GM12878 (cell line): Measurements from ENCODE around the gene UBAC2. TPM values are rescaled to one million over a fixed set of nuclear protein-coding genes. Genes with fewer than 3 reads are reported as not detected.
A peak's percentile ranks its signal among the peaks of the same experiment; 100 is the strongest.

ENCODE experiments used
- ATAC-seq: fragments of 200-7000 bp; cut with Tn5 transposase; 3 replicates; pipeline ENCODE4 v1.9.1; 2020; ENCODE audit warnings: mild to moderate bottlenecking, moderate library complexity
- BruUV-seq: library from RNA; stranded (reverse); fragments of 400-500 nt; replicated peaks from 2 replicates; lab custom pipeline; 2021; lab: Mats Ljungman, UMichigan
- CTCF ChIA-PET: fragments of 300-600 bp; sonication (Branson Sonifier 250); formaldehyde crosslinking; extraction: SDS; loops from one replicate; lab custom pipeline; 2021; ENCODE audit warnings: inconsistent platforms; lab: Yijun Ruan, JAX
- POLR2A ChIA-PET: fragments of 350-600 bp; formaldehyde crosslinking; extraction: SDS; loops from one replicate; lab custom pipeline; 2021; ENCODE audit warnings: inconsistent platforms; lab: Charles Lee
- RAD21 ChIA-PET: fragments of 300-600 bp; sonication (Branson Sonifier 250); formaldehyde crosslinking; loops from one replicate; lab custom pipeline; 2023; ENCODE audit warnings: antibody characterized with exemption; ENCODE audit not compliant: unreplicated experiment; lab: Charles Lee
- SMC1A ChIA-PET: fragments of 300-600 bp; sonication (Branson Sonifier 250); formaldehyde crosslinking; loops from one replicate; lab custom pipeline; 2023; ENCODE audit not compliant: unreplicated experiment, uncharacterized antibody; lab: Charles Lee
- DNase-seq: peaks from one replicate; pipeline ENCODE4 v3.0.0-alpha.2; 2011; ENCODE audit warnings: low read depth, low spot score
- FAIRE-seq: peaks from 3 replicates; lab custom pipeline; 2011; peaks lifted over from hg19 to GRCh38; lab: Jason Lieb, UNC
- H2AFZ ChIP-seq: 2 replicates; pipeline ENCODE4 v1.6.0; 2011; ENCODE audit warnings: low read depth, low read length, control low read depth; ENCODE audit not compliant: control insufficient read depth
- H3K27ac ChIP-seq: 2 replicates; pipeline ENCODE4 v1.5.1; 2011; ENCODE audit warnings: control low read depth; ENCODE audit not compliant: control insufficient read depth, insufficient read depth
- H3K27me3 ChIP-seq, 2 experiments: replicated peaks in 1 of 2; 2 replicates each; pipeline versions ENCODE4 v1.6.0 to v1.6.1; 2011; ENCODE audit warnings: low read length in 1 of 2; ENCODE audit not compliant: control insufficient read depth in 2 of 2, insufficient read depth in 2 of 2
- H3K36me3 ChIP-seq, 2 experiments: 2 replicates each; pipeline ENCODE4 v1.5.1; 2011; ENCODE audit warnings: low read length in 1 of 2; ENCODE audit not compliant: control insufficient read depth in 2 of 2, insufficient read depth in 2 of 2
- H3K4me1 ChIP-seq: 2 replicates; pipeline ENCODE4 v1.6.1; 2011; ENCODE audit warnings: mild to moderate bottlenecking, low read length, moderate library complexity, mixed read lengths; ENCODE audit not compliant: control insufficient read depth, insufficient read depth
- H3K4me2 ChIP-seq: 2 replicates; pipeline ENCODE4 v1.6.0; 2011; ENCODE audit warnings: control low read depth; ENCODE audit not compliant: control insufficient read depth, insufficient read depth
- H3K4me3 ChIP-seq: fragments of 200-600 bp; sonication (generic); 2 replicates; pipeline ENCODE4 v1.5.1; 2016
- H3K79me2 ChIP-seq: 2 replicates; pipeline ENCODE4 v1.6.0; 2011; ENCODE audit warnings: low read length; ENCODE audit not compliant: control insufficient read depth, insufficient read depth
- H3K9ac ChIP-seq: 2 replicates; pipeline ENCODE4 v1.8.0; 2011; ENCODE audit warnings: low read length, control low read depth, mixed read lengths; ENCODE audit not compliant: control insufficient read depth, insufficient read depth
- H3K9me3 ChIP-seq: replicated peaks from 3 replicates; pipeline ENCODE4 v1.5.1; 2011; ENCODE audit warnings: mild to moderate bottlenecking, low read length; ENCODE audit not compliant: control insufficient read depth, insufficient read depth
- H4K20me1 ChIP-seq: 2 replicates; pipeline ENCODE4 v1.6.0; 2011; ENCODE audit not compliant: control insufficient read depth, insufficient read depth
- BACH1 ChIP-seq: fragments of 450-650 bp; IDR thresholded peaks from 2 replicates; pipeline ENCODE4 v1.6.1; 2017; ENCODE audit warnings: mild to moderate bottlenecking, borderline replicate concordance
- BHLHE40 ChIP-seq, 2 experiments: fragments of 450-650 bp in 1 of 2; IDR thresholded peaks; 2 replicates each; pipeline ENCODE4 v1.6.1; 2011 to 2017; ENCODE audit warnings: low read depth in 2 of 2, borderline replicate concordance in 1 of 2, improper control_type of control experiment in 1 of 2, low read length in 1 of 2, mild to moderate bottlenecking in 1 of 2
- CHD1 ChIP-seq: IDR thresholded peaks from 2 replicates; pipeline ENCODE4 v1.6.1; 2012; ENCODE audit warnings: low read depth, low read length, improper control_type of control experiment
- DPF2 ChIP-seq: fragments of 450-650 bp; IDR thresholded peaks from 2 replicates; pipeline ENCODE4 v1.6.1; 2017; ENCODE audit warnings: mild to moderate bottlenecking
- HDAC6 ChIP-seq: fragments of 200-600 bp; sonication (generic); IDR thresholded peaks from one replicate; pipeline ENCODE4 v1.8.0; 2017; ENCODE audit warnings: antibody characterized with exemption; ENCODE audit not compliant: unreplicated experiment
- IKZF2 ChIP-seq, 2 experiments: fragments of 450-650 bp; IDR thresholded peaks; 2 replicates each; pipeline ENCODE4 v1.6.1; 2017; ENCODE audit warnings: mild to moderate bottlenecking in 2 of 2, moderate library complexity in 2 of 2
- LARP7 ChIP-seq: fragments of 450-650 bp; IDR thresholded peaks from 2 replicates; pipeline ENCODE4 v1.6.1; 2017; ENCODE audit warnings: mild to moderate bottlenecking
- MEF2A ChIP-seq: IDR thresholded peaks from 2 replicates; pipeline ENCODE4 v1.6.1; 2011; ENCODE audit warnings: low read depth, mild to moderate bottlenecking, low read length, moderate library complexity; ENCODE audit not compliant: insufficient read depth
- NFXL1 ChIP-seq: fragments of 450-650 bp; IDR thresholded peaks from 2 replicates; pipeline ENCODE4 v1.6.1; 2017; ENCODE audit warnings: antibody characterized with exemption, mild to moderate bottlenecking, borderline replicate concordance
- NKRF ChIP-seq: fragments of 450-650 bp; conservative IDR thresholded peaks from 2 replicates; pipeline ENCODE4 v1.6.1; 2017; ENCODE audit warnings: mild to moderate bottlenecking, moderate library complexity
- NR2C1 ChIP-seq: fragments of 450-650 bp; IDR thresholded peaks from 2 replicates; pipeline ENCODE4 v1.6.1; 2017; ENCODE audit warnings: antibody characterized with exemption, mild to moderate bottlenecking, moderate library complexity
- PKNOX1 ChIP-seq: fragments of 450-650 bp; IDR thresholded peaks from 2 replicates; pipeline ENCODE4 v1.6.1; 2016; ENCODE audit warnings: mild to moderate bottlenecking
- POLR2A ChIP-seq: IDR thresholded peaks from 2 replicates; pipeline ENCODE4 v1.6.1; 2011; ENCODE audit warnings: low read depth, mild to moderate bottlenecking, low read length
- SIX5 ChIP-seq: IDR thresholded peaks from 2 replicates; pipeline ENCODE4 v1.6.1; 2011; ENCODE audit warnings: mild to moderate bottlenecking, low read depth, low read length, moderate library complexity; ENCODE audit not compliant: severe bottlenecking
- SUZ12 ChIP-seq: fragments of 200-600 bp; sonication (generic); IDR thresholded peaks from one replicate; pipeline ENCODE4 v1.6.1; 2018; ENCODE audit warnings: antibody characterized with exemption, mild to moderate bottlenecking; ENCODE audit not compliant: unreplicated experiment
- YBX1 ChIP-seq: fragments of 450-650 bp; IDR thresholded peaks from 2 replicates; pipeline ENCODE4 v1.6.1; 2016; ENCODE audit warnings: antibody characterized with exemption
- ZNF207 ChIP-seq: fragments of 450-650 bp; IDR thresholded peaks from 2 replicates; pipeline ENCODE4 v1.6.1; 2014; ENCODE audit warnings: antibody characterized with exemption, mild to moderate bottlenecking, borderline replicate concordance
- ZNF592 ChIP-seq: fragments of 450-650 bp; IDR thresholded peaks from 2 replicates; pipeline ENCODE4 v1.6.1; 2017; ENCODE audit warnings: mild to moderate bottlenecking, moderate library complexity
- WGBS: methylation state at CpG from one replicate; pipeline ENCODE4 v1.1.6; 2016; ENCODE audit warnings: low lambda C conversion rate; ENCODE audit not compliant: insufficient replicate concordance, insufficient coverage; ENCODE audit errors: missing lambda C conversion rate; 5-methylcytosine and 5-hydroxymethylcytosine counted together
- in situ Hi-C: fragments of 300-500 bp; cut with MboI; formaldehyde crosslinking; loops from 9 replicates; pipeline ENCODE4 v1.14.3; 2018; ENCODE audit warnings: mixed read lengths
- intact Hi-C: fragments of 100-400 bp; cut with micrococcal nuclease; formaldehyde crosslinking; loops from one replicate; pipeline ENCODE4 v1.14.2; 2022; ENCODE audit not compliant: unreplicated experiment
- polyA plus RNA-seq, 11 experiments: library from polyadenylated mRNA; depleted of rRNA in 4 of 11; unstranded in 6 of 11; stranded (reverse) in 5 of 11; fragments of >200 nt; fragmentation: Nextera tagmentation in 4 of 11; fragmentation: Illumina TruSeq in 1 of 11; extraction: Ambion mirVana in 4 of 11; extraction: Trizol in 1 of 11; gene quantifications; 1 replicate in 1 of 11; 2 replicates in 10 of 11; pipeline versions ENCODE4 v1.2.1 to v1.2.3, GENCODE V29; 2011 to 2016; ENCODE audit warnings: inconsistent platforms in 2 of 11, missing spikeins in 2 of 11, low read depth in 1 of 11
- total RNA-seq, 4 experiments: library from RNA; depleted of rRNA in 3 of 4; stranded (reverse); fragments of >200 nt in 3 of 4; fragmentation: Illumina TruSeq in 1 of 4; extraction: Trizol in 1 of 4; gene quantifications; 2 replicates each; pipeline versions ENCODE4 v1.2.1 to v1.2.3, GENCODE V29; 2013 to 2021

UBAC2 gene
- total and polyA plus RNA-seq, 10 of the 15 experiments (the other 5 are each of a cell fraction or from before 2014, with no cell fraction given): 3.0 to 54.6 (median 17.4) TPM

GRCh38 chr13:99288089-99288488 is 87.4 kb downstream of the UBAC2 start:
- in situ Hi-C loops (no loop called here), intact Hi-C loops (loop anchor here (2.0 kb wide), 1 partner anchor 17 kb away; no protein-coding TSS in a partner anchor)
- DNase-seq (peak; percentile 93), FAIRE-seq (no peak), ATAC-seq (peak; percentile 91)
- Histone ChIP-seq H4K20me1 (no peaks in the 10 kb centered on the region), H3K4me3 (no peak overlapping the region), H2AFZ (no peak overlapping the region), H3K27me3 (no peaks in the 10 kb centered on the region), H3K9ac (no peak overlapping the region), H3K27ac (peak overlapping the region; percentile 76), H3K4me2 (peak overlapping the region; percentile 73), H3K79me2 (peaks cover 27% of the 10 kb centered on the region), H3K9me3 (no peaks in the 10 kb centered on the region), H3K36me3 (peaks cover 0 to 1% of the 10 kb centered on the region in 2 experiments; a peak in 1 of 4 replicates), H3K4me1 (peaks cover 46% of the 10 kb centered on the region)
- ChIA-PET CTCF (interaction anchor here (0.8 to 1.8 kb wide), 15 partner anchors 10 to 149 kb away, joined by 3 to 13 read pairs (median 4); partner anchors contain the start of gene GPR18), POLR2A (interaction anchor here (1.5 to 1.6 kb wide), 3 partner anchors 9 to 15 kb away, joined by 3 to 11 read pairs (median 7); no protein-coding TSS in a partner anchor), SMC1A (interaction anchor here (1.2 to 8.2 kb wide), 16 partner anchors 10 to 148 kb away, joined by 3 to 101 read pairs (median 8); partner anchors contain the start of gene GPR183), RAD21 (interaction anchor here (0.6 to 2.4 kb wide), 14 partner anchors 10 to 1445 kb away, joined by 3 to 24 read pairs (median 5); partner anchors contain the start of gene GPR18)
- no TSS peak for BruUV-seq
- 0% methylated on average over 2 of the region's 2 CpGs for WGBS
- TF ChIP-seq HDAC6 (no peak), SIX5 (no peak), IKZF2 (IDR thresholded peaks at IDR 0.05) (peak; percentile 76 to 78), BHLHE40 (IDR thresholded peaks at IDR 0.05; ENCODE audit: borderline replicate concordance in 1 of 2, low read depth in 2 of 2, low read length in 1 of 2) (peak in 1 of 2 experiments; percentile 24; a peak in 1 of 4 replicates), YBX1 (no peak), SUZ12 (no peak), BACH1 (no peak), ZNF207 (no peak), PKNOX1 (0 out of 2 replicates have a peak, but pooled peaks have one; percentile 8), LARP7 (no peak), CHD1 (no peak), ZNF592 (no peak), NKRF (no peak), DPF2 (0 out of 2 replicates have a peak, but pooled peaks have one; percentile 28), NFXL1 (no peak), MEF2A (peak; percentile 91), POLR2A (no peak), NR2C1 (no peak)
